T-cell (primary cell): ENCODE data around the gene CFAP410. TPM values are rescaled to one million over a fixed set of nuclear protein-coding genes. Genes with fewer than 3 reads are reported as not detected.
"Not testable (repeated sequence)": the region's sequence is repeated elsewhere in the genome, so short reads cannot be mapped to it uniquely, and the experiment has no call there.

ENCODE experiments used
- ATAC-seq, 4 experiments: fragments of 200-7000 bp in 3 of 4; fragments of 150-1000 bp in 1 of 4; cut with Tn5 transposase; replicated peaks in 1 of 4; 1 replicate in 3 of 4; 2 replicates in 1 of 4; pipeline ENCODE4 v1.10.0; 2021; ENCODE audit warnings: moderate library complexity in 3 of 4, mild to moderate bottlenecking in 2 of 4, moderate number of reproducible peaks in 1 of 4
- CTCF ChIA-PET, 2 donors: fragments of 300-600 bp; sonication (Branson Sonifier 250); formaldehyde crosslinking; loops; one replicate each; lab custom pipeline; 2022; ENCODE audit warnings: antibody characterized with exemption in 2 of 2; lab: Charles Lee
- POLR2A ChIA-PET, 2 donors: fragments of 300-600 bp; sonication (Branson Sonifier 250); formaldehyde crosslinking; loops; one replicate each; lab custom pipeline; 2022; ENCODE audit warnings: antibody characterized with exemption in 2 of 2; lab: Charles Lee
- DNase-seq, 35 experiments: peaks; one replicate each; pipeline versions ENCODE4 v3.0.0 to v3.0.0-alpha.2; 2013 to 2023
- H3K27ac ChIP-seq: one replicate; pipeline ENCODE4 v1.5.1; 2013; ENCODE audit warnings: low read length
- H3K27me3 ChIP-seq, 2 experiments: replicated peaks in 1 of 2; 1 replicate in 1 of 2; 2 replicates in 1 of 2; pipeline versions ENCODE4 v1.6.1 to v1.7.0; 2013; ENCODE audit warnings: low read length in 1 of 2, mixed read lengths in 1 of 2; ENCODE audit not compliant: control insufficient read depth in 2 of 2, insufficient read depth in 2 of 2; ENCODE audit errors: extremely low read depth in 1 of 2
- H3K36me3 ChIP-seq, 2 donors: 1 replicate in 1 of 2; 2 replicates in 1 of 2; pipeline versions ENCODE4 v1.6.1 to v1.7.0; 2013; ENCODE audit warnings: low read length in 1 of 2; ENCODE audit not compliant: control insufficient read depth in 2 of 2, insufficient read depth in 1 of 2; ENCODE audit errors: extremely low read depth in 1 of 2
- H3K4me1 ChIP-seq, 2 experiments: 1 replicate in 1 of 2; 2 replicates in 1 of 2; pipeline versions ENCODE4 v1.6.1 to v1.7.0; 2013; ENCODE audit warnings: low read length in 2 of 2, mixed read lengths in 1 of 2; ENCODE audit not compliant: insufficient read depth in 2 of 2, control insufficient read depth in 1 of 2; ENCODE audit errors: extremely low read depth in 1 of 2
- H3K4me3 ChIP-seq, 2 donors: 1 replicate in 1 of 2; 2 replicates in 1 of 2; pipeline versions ENCODE4 v1.5.1 to v1.7.0; 2013; ENCODE audit warnings: mild to moderate bottlenecking in 2 of 2, low read length in 1 of 2, moderate library complexity in 1 of 2; ENCODE audit not compliant: control insufficient read depth in 1 of 2; ENCODE audit errors: extremely low read depth in 1 of 2
- H3K9me3 ChIP-seq: 2 replicates; pipeline ENCODE4 v1.7.0; 2013
- H3K27ac Mint-ChIP-seq, 2 donors: one replicate each; pipeline ENCODE4 v1.8.0; 2020 to 2021; ENCODE audit warnings: mild to moderate bottlenecking in 2 of 2, mixed read lengths in 2 of 2
- H3K27me3 Mint-ChIP-seq, 2 donors: one replicate each; pipeline ENCODE4 v1.8.0; 2021 to 2022; ENCODE audit warnings: mixed read lengths in 2 of 2
- H3K36me3 Mint-ChIP-seq: one replicate; pipeline ENCODE4 v1.8.0; 2021; ENCODE audit warnings: mixed read lengths
- H3K4me1 Mint-ChIP-seq, 3 donors: one replicate each; pipeline ENCODE4 v1.8.0; 2020 to 2022; ENCODE audit warnings: mixed read lengths in 3 of 3, mild to moderate bottlenecking in 1 of 3
- H3K4me3 Mint-ChIP-seq, 3 donors: one replicate each; pipeline ENCODE4 v1.8.0; 2020 to 2022; ENCODE audit warnings: mild to moderate bottlenecking in 3 of 3, mixed read lengths in 3 of 3, moderate library complexity in 3 of 3
- H3K9me3 Mint-ChIP-seq, 3 donors: one replicate each; pipeline ENCODE4 v1.8.0; 2020 to 2022; ENCODE audit warnings: mixed read lengths in 3 of 3
- WGBS: methylation state at CpG from one replicate; pipeline ENCODE4 v1.1.5; 2013; ENCODE audit warnings: missing lambda C conversion rate; ENCODE audit not compliant: insufficient coverage; 5-methylcytosine and 5-hydroxymethylcytosine counted together
- total RNA-seq, 35 experiments: library from RNA in 6 of 35; stranded (reverse) in 6 of 35; fragments of 120-200 nt in 1 of 35; gene quantifications; one replicate each; pipeline versions ENCODE4 v1.2.1 to v1.2.4 and lab custom pipeline; 2013 to 2026

The CFAP410 gene
- total RNA-seq, 5 donors from 2014 or later (not counting 1 experiment from before 2014, with no cell fraction given) = 58.8 to 72.1 (median 60.8) TPM

DNA sequence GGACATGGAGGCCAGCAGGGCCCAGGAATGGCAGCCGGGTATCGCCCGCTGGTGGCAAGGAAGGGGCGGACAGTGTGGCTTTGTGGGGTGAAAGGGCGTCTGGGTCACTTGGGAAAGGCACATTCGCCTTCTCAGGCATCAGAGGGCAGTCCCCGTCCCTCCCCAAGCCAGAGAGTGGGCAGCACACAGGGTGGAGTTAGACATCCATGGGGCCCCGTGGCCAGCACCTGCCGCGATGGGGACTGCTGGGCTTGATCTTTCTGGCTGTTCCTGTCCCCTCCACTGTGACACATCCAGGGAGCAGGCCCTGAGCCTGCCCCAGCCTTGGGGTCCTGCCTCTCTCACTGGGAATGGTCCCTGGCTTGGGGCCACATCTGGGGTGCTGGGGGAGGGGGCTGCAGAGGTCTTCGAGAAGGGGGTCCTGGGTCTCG, 10.2 kb upstream of the CFAP410 start:
- Mint-ChIP-seq H3K36me3 (no peaks in the 10 kb centered on the region), H3K9me3 (no peaks in the 10 kb centered on the region), H3K27ac (no peak overlapping the region), H3K4me1 (peaks cover 22 to 30% (median 27%) of the 10 kb centered on the region in 3 donors), H3K27me3 (peaks cover 0 to 23% of the 10 kb centered on the region in 2 donors), H3K4me3 (peak overlapping the region in 1 of 3 donors; percentile 52)
- DNase-seq (no peak), ATAC-seq (no peak)
- H3K27ac ChIP-seq = no peak overlapping the region
- ChIA-PET CTCF (no interaction called here), POLR2A (no interaction called here)
- no peak overlapping the region for H3K4me3 ChIP-seq
- H3K4me1 ChIP-seq = peaks cover 27 to 40% of the 10 kb centered on the region in 2 experiments
- H3K27me3 ChIP-seq = peaks cover 0 to 50% of the 10 kb centered on the region in 2 experiments
- WGBS = 80% methylated on average over 12 of the region's 12 CpGs
- no peaks in the 10 kb centered on the region for H3K36me3 ChIP-seq
- H3K9me3 ChIP-seq = no peaks in the 10 kb centered on the region

DNA sequence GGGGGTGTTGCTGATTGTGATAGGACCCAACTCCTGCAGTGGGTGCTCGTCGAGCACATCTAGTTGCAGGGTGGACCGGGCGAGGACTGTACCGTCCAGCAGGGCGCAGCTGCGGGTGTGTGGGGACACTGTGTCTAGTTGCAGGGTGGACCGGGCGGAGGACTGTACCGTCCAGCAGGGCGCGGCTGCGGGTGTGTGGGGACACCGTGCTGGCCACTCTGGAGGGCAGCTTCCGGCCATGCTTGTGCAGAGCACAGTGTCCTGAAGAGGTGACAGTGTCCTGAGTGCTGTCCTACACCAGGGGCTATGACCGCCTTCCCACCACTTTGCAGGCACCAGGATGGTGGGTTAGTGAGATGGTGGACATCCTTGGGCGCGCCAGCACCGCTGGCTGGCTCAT, 9.7 kb upstream of the CFAP410 start:
- H3K27ac Mint-ChIP-seq = no peak overlapping the region
- Histone ChIP-seq H3K9me3 (no peaks in the 10 kb centered on the region), H3K4me1 (peaks cover 21 to 35% of the 10 kb centered on the region in 2 experiments), H3K27ac (no peak overlapping the region), H3K4me3 (no peak overlapping the region), H3K36me3 (no peaks in the 10 kb centered on the region), H3K27me3 (peaks cover 0 to 52% of the 10 kb centered on the region in 2 experiments)
- ATAC-seq = no peak
- H3K27me3 Mint-ChIP-seq = peaks cover 0 to 23% of the 10 kb centered on the region in 2 donors
- 97% methylated on average over 15 of the region's 19 CpGs for WGBS
- H3K36me3 Mint-ChIP-seq = no peaks in the 10 kb centered on the region
- ChIA-PET POLR2A (no interaction called here), CTCF (no interaction called here)
- H3K9me3 Mint-ChIP-seq = no peaks in the 10 kb centered on the region
- H3K4me1 Mint-ChIP-seq = peaks cover 16 to 24% (median 21%) of the 10 kb centered on the region in 3 donors
- no peak for DNase-seq
- peak overlapping the region in 1 of 3 donors; percentile 52 for H3K4me3 Mint-ChIP-seq

DNA sequence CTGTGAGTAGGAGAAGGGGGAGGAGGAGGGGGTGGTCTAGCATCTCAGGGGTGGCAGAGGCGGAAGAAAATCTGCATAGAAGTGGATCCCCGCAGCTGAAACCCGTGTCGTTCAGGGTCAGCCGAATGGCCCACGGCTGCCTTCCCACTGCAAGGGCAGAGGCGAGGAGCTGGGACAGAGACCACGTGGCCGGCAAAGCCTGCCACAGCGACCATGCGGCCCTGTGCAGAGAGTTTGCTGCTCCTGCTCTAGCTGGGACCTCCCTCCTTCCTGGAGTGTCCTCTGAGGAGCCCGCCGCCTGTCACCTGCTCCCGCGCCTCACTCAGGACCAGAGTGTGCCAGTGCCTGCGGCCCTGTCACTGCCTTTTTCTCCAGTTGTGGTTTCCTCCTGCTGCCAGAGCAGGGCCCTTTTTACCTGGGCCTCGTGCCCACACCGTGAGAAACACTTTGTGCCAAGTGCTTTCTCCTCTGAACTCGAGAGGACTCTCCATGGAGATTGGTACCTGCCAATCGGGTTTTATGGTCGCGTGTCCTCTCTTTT, 8.8 kb upstream of the CFAP410 start:
- H3K4me3 ChIP-seq = no peak overlapping the region
- no peak for DNase-seq
- Mint-ChIP-seq H3K36me3 (no peaks in the 10 kb centered on the region), H3K27ac (no peak overlapping the region), H3K4me3 (no peak overlapping the region), H3K4me1 (peaks cover 8 to 16% (median 13%) of the 10 kb centered on the region in 3 donors), H3K9me3 (no peaks in the 10 kb centered on the region), H3K27me3 (peaks cover 0 to 21% of the 10 kb centered on the region in 2 donors)
- H3K9me3 ChIP-seq = no peaks in the 10 kb centered on the region
- WGBS = 49% methylated on average over 17 of the region's 22 CpGs
- ChIA-PET POLR2A (no interaction called here), CTCF (no interaction called here)
- no peak overlapping the region for H3K27ac ChIP-seq
- H3K4me1 ChIP-seq = peaks cover 13 to 26% of the 10 kb centered on the region in 2 experiments
- peaks cover 0 to 52% of the 10 kb centered on the region in 2 experiments for H3K27me3 ChIP-seq
- no peaks in the 10 kb centered on the region for H3K36me3 ChIP-seq
- ATAC-seq = no peak

DNA sequence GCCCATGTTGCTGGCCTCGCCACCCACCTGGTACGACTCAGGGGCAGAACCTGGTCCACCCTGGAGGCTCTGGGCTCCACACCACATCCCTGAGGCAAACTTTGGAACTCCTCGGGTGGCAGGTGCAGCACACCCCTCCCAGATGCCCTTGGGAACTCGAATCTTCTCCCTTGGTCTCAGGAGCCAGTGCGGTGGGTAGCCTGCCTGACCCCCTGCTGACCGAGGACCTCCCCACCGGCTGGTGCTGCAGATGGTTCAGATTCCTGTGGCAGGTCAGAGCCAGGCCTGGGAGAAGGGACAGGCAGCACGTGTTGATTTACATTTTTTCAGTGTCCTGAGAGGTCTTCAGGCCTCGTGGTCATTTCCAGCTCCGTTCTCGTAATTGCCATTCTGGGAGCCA, 6.3 kb upstream of the CFAP410 start:
- Histone ChIP-seq H3K9me3 (no peaks in the 10 kb centered on the region), H3K27ac (no peak overlapping the region), H3K4me1 (peaks cover 2 to 5% of the 10 kb centered on the region in 2 experiments), H3K36me3 (no peaks in the 10 kb centered on the region), H3K27me3 (peaks cover 0 to 29% of the 10 kb centered on the region in 2 experiments), H3K4me3 (no peak overlapping the region)
- DNase-seq = no peak
- H3K4me3 Mint-ChIP-seq = no peak overlapping the region
- 73% methylated on average over 11 of the region's 11 CpGs for WGBS
- no peaks in the 10 kb centered on the region for H3K9me3 Mint-ChIP-seq
- H3K27me3 Mint-ChIP-seq = peaks cover 0 to 13% of the 10 kb centered on the region in 2 donors
- ATAC-seq = no peak
- H3K36me3 Mint-ChIP-seq = no peaks in the 10 kb centered on the region
- no peak overlapping the region for H3K27ac Mint-ChIP-seq
- ChIA-PET POLR2A (no interaction called here), CTCF (no interaction called here)
- peaks cover 5 to 8% (median 6%) of the 10 kb centered on the region in 3 donors for H3K4me1 Mint-ChIP-seq

DNA sequence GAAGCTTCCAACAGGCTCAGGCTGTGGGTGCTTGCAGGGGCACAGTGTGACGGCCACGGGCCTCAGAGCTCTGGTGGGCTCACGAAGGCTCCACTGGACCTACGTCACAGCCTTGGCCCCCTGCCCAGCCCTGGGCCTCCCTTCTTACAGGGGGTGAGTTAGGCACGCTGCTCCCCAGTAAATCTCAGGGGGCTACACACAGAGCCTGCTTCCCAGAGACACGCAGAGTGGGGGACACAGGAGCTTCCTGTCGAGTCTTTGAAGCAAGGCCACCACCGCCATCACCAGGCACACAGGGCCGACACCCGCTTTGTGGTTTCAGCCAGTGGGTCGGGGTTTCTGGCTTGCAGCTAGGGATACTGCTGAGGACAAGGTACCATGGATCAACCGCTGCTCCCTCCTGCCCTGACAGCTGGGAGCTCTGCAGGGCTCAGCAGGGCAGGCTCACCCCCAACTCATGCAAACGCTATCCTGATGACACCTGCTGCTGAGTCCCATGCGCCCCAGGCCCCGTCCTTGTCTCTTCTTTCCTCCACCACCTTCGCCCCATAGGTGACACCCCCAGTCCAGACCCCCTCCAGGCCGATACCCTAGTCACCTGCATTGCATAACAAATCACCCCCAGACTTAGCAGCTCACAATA, 5.5 kb upstream of the CFAP410 start:
- POLR2A ChIA-PET = no interaction called here
- Mint-ChIP-seq H3K27me3 (peaks cover 0 to 13% of the 10 kb centered on the region in 2 donors), H3K9me3 (no peaks in the 10 kb centered on the region), H3K4me3 (no peak overlapping the region), H3K27ac (no peak overlapping the region), H3K4me1 (peaks cover 13 to 16% (median 13%) of the 10 kb centered on the region in 3 donors), H3K36me3 (no peaks in the 10 kb centered on the region)
- 69% methylated on average over 17 of the region's 17 CpGs for WGBS
- no peak for DNase-seq
- Histone ChIP-seq H3K9me3 (no peaks in the 10 kb centered on the region), H3K27ac (no peak overlapping the region), H3K27me3 (peaks cover 0 to 27% of the 10 kb centered on the region in 2 experiments), H3K36me3 (no peaks in the 10 kb centered on the region), H3K4me1 (peaks cover 6 to 12% of the 10 kb centered on the region in 2 experiments), H3K4me3 (no peak overlapping the region)
- ATAC-seq = no peak
- CTCF ChIA-PET = no interaction called here

DNA sequence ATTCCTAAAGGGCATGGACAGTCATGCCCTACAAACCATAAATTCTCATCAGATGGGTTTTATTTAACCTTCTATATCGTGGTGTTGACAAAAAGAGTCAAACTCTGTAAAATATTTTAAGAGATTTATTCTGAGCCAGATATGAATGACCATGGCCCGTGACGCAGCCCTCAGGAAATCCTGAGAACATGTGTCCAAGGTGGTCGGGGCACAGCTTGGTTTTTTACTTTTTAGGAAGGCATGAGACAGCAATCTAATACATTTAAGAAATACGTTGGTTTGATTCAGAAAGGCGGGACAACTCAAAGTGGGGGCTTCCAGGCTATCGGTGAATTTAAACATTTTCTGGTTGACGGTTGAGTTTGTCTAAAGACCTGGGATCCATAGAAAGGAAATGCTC, 3.8 kb upstream of the CFAP410 start:
- H3K9me3 ChIP-seq, H3K4me3 Mint-ChIP-seq, ATAC-seq, CTCF ChIA-PET, H3K27ac ChIP-seq, H3K27me3 Mint-ChIP-seq, H3K9me3 Mint-ChIP-seq, H3K36me3 ChIP-seq, DNase-seq, H3K27ac Mint-ChIP-seq, H3K36me3 Mint-ChIP-seq, H3K4me3 ChIP-seq: not testable (repeated sequence)
- peaks cover 17 to 20% (median 18%) of the 10 kb centered on the region in 3 donors for H3K4me1 Mint-ChIP-seq
- POLR2A ChIA-PET = interaction anchor here in 1 of 2 donors (0.6 kb wide), 1 partner anchor 593 kb away, joined by 3 read pairs; no protein-coding TSS in a partner anchor
- peaks cover 7 to 18% of the 10 kb centered on the region in 2 experiments for H3K4me1 ChIP-seq
- peaks cover 0 to 10% of the 10 kb centered on the region in 2 experiments for H3K27me3 ChIP-seq
- 88% methylated on average over 6 of the region's 8 CpGs for WGBS
